Right lung (tissue), 5 donors: ENCODE measurements around the gene SLC35B4. TPM values are rescaled to one million over a fixed set of nuclear protein-coding genes. Genes with fewer than 3 reads are reported as not detected.
"Not testable (repeated sequence)": the region's sequence is repeated elsewhere in the genome, so short reads cannot be mapped to it uniquely, and the experiment has no call there.

Experiments used
- DNase-seq, 2 donors: peaks; one replicate each; pipeline ENCODE4 v3.0.0-alpha.2; 2013
- polyA plus RNA-seq, 5 donors: library from polyadenylated mRNA; unstranded; fragments of 120-200 nt; gene quantifications; one replicate each; pipeline versions ENCODE4 v1.2.1 to v1.2.3, GENCODE V29; 2013; ENCODE audit warnings: inconsistent platforms in 1 of 5, low replicate concordance in 1 of 5; ENCODE audit not compliant: insufficient read length in 5 of 5, insufficient read depth in 1 of 5

The SLC35B4 gene
- polyA plus RNA-seq, 5 donors = 15.3 to 27.5 (median 25.4) TPM

DNA sequence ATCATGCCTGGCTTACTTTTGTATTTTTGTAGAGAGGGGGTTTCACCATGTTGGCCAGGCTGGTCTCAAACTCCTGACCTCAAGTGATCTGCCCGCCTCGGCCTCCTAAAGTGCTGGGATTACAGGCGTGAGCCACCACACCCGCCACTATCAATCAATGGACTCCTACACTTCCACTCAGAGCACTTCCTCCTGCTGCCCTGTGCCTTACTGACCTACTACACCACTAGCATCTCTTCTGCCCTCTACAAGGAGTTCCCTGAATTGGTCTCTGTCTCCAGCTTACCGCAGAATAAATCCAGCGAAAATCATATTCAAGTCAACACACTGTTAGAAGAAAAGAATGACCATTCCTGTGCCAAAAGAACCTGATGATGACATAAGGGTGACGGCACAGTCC lies 20.7 kb downstream of the SLC35B4 start:
- DNase-seq = not testable (repeated sequence)

DNA sequence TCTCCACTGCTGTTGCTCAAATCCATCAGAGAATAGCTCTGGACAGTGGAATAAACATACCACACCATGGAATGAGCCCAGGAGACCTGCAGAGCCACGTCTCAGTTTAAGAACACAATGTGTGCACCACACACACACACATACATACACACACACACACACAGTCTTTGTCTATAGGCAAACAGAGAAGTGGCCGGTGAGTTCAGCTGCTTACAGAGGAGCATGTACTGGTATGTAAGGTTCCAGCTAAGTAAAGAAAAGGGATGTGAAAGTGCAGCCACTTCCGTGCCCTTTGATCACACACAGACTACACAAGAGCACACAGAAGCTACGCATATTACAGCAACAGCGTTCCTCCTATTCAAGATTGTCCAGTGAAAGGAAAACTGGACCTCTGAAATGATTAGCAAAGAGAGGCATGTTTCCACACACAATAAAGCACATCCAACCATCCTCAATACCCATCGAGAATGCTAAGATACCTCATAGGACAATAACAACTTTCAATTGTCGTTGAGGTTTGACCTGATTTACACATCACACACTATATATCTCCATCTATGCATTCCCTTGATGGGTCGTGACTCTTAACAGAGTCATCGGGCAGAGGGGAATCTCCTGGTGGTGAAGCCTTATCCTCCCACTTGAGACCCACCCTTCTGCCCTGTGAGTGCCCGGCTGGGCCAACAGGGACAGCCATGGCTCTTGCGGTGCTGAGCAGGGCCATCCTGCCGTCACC lies 23.6 kb downstream of the SLC35B4 start:
- DNase-seq = no peak

DNA sequence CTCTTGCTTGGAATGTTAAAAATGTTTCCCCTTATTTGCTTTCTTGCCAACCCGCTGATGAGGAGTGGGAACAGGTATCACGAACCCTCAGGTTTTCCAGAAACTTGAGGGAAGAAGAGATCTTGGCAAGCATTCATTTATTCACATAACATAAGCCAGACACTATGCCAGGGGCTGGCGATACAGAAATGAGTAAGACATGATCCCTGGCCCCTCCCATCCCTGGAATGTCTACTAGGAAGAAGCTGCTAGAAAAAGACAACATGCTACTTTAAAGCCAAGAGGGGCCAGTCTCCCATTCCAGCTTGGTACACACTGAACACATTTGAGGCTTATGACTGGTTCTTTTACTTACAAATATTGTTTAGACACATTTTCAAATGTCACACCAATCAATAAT lies 26.4 kb downstream of the SLC35B4 start:
- DNase-seq = no peak

DNA sequence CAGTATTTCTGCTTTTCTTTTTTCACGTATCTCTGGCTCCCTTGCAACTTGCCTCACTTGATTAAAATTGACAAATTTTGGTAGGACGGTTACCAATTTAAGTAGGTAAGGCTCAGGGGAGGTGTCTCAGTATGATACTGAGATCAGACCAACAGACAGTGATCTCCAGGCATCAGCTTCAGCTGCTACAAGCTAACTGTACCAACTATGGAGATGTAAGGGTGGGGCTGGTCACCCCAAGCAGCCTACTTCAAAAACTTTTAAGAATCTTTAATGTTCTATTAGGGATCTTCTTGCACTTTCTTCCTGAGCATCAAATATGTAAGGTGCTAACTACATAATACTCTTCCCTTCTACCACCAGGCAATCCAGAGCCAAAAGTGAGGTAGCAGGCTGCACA lies 26.9 kb downstream of the SLC35B4 start:
- DNase-seq = no peak

GRCh38 chr7:134289423-134289822 lies 27.3 kb downstream of the SLC35B4 start:
- DNase-seq = no peak

- no peak for DNase-seq
Observed at GRCh38 chr7:134287916-134288659, 28.6 kb downstream of the SLC35B4 start.

DNA sequence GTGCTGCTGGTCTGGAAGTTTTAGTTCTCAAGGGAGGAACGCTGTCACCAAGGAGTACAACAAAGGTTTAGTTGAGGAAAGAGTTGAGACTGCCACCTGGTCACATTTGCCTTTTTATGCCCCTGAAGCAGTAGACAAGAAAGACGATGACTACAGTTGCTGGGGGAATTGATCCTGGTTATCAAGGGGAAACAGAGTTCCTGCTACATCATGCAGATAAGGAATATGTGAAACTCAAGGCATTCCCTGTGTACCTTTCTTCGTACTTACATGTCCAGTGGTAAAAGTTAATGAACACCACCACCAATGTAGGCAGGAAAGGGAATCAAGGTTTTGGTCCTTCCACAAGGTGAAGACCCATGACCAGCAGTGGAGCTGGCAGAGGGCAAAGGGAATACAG lies 31.8 kb downstream of the SLC35B4 start:
- DNase-seq = no peak

DNA sequence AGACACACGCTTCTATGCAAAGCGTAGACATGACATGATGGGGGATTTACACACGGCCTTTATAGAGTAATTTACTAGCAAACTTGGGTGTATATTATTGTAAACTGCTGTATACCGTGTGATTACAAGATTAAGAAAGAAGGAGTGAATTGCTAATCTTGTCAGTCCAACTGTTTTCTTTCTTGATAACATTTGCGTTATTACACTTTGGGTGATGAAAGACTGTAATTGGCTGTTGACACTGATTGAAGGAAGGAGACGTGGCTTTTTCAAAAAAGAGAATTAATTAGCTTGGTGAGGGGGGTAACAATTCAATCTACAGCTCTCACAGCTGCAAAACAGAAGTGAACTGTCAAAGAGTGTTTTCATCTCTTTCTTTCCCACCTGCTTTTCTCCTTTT lies 32.7 kb downstream of the SLC35B4 start:
- DNase-seq = no peak

DNA sequence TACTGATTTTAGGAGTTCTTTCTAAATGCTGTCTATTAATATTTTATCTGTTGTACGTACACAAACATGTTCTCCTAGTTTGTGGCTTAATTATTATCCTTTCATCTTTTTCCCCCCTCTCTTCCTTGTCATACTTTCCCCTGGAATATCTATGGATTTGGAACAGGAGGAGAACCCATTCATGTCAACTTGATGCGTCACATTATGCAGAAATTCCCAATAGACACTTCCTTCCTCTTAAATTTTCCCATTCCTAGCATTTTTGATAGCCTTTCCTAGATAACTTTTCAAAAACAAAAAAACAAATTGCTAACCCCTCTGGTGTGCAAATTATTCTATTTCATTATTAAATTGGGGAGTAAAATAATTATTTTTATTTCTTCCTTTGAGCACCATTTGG lies 36.2 kb downstream of the SLC35B4 start:
- DNase-seq = no peak

- no peak for DNase-seq
Observed at GRCh38 chr7:134279898-134280297, 36.8 kb downstream of the SLC35B4 start.

DNA sequence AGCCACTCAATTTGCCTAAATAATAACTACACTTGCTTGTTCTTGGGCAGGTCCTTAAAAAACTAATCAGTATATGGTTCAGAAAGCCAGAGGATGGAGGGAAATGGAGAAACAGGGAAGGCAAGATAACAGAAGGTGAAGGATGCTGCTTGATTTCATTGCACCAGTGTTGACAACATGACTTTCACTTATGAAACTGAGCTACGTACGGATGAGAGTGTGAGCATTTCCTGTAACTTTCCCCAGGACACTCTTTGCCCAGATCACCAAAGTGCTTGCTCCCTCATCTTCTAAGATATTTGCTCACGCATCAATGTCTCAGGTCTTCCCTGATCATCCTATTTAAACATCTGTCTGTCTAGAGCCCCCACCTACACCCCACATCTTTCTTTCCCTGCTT lies 37.4 kb downstream of the SLC35B4 start:
- DNase-seq = no peak

- DNase-seq = no peak
Observed at GRCh38 chr7:134278502-134279153, 38.1 kb downstream of the SLC35B4 start.

DNA sequence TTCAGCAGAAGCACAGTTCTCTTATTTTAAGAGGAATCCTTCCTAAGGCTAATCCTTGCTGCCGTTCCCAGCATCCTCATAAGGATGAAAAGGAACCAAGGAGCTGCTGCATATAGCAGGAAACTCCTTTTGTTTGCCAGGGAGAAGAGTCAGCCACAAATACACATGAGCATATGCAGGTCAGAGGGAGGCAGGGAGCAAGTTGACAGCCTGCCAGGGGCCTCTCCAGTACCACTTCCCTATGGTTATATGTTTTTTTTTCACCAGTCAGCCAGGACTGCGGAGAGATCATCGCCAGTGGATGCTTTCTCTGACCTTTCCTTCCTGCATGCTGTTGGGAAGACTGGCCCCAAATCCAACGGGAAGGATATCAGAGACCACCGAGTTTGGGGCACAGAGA lies 39.8 kb downstream of the SLC35B4 start:
- no peak for DNase-seq

GRCh38 chr7:134262322-134262721 lies 54.4 kb downstream of the SLC35B4 start:
- DNase-seq = no peak

DNA sequence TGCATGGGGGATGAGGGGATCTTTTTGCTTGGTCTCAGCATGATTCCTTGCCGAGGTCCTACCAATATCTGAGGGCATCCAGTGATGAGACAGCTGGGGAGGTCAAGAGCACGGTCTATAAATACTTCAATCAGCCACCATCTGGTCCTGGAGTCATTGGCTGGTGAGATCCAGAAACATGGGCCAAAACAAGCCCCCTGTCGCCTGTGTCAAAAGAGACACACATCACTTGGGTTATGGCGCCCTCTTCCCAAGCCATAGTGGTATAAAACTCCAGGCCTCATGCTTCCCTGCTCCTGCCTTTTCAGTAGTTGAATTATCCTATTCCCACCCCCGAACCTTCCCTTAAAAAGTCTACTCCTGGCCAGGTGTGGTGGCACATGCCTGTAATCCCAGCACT lies 60.9 kb downstream of the SLC35B4 start:
- no peak for DNase-seq

- no peak for DNase-seq
Observed at GRCh38 chr7:134254311-134254710, 62.4 kb downstream of the SLC35B4 start.

- no peak for DNase-seq
Observed at GRCh38 chr7:134248196-134248595, 68.5 kb downstream of the SLC35B4 start.

DNA sequence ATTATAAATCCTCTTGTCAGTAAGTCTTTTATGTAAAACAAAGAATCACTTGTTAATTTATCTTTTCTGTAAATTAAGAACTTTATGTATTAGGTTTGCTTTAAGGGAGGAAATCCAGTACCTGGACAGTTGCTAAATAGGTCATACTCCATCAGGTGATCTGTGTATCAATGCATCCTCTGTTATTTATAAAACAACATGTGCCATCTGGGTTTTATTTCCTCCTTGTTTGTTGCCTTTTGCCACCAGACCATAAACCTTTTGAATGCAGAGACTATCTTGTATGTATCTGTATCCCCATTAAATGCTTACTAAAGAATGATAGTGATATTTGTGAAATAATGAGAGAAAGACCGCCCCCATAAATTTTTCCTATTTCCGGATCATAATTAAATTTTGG lies 70.0 kb downstream of the SLC35B4 start:
- no peak for DNase-seq

DNA sequence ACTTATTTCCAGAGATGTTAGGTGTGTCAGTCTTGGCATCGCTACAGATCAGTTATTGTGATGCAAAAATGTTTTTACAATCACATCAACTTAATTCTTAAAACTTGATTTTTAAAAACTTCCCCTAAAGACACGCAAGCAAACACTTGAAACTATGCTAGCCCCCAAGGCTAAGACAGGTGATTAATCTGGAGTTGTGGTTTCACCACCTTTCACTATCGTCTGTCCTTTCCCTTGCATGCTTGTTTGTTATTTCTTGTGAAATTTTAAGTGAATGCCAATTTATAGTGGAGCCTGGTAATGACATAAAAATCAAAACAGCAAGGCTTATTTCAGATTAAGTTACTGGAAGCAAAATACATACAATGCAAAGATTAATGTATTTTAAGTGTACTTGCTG lies 70.4 kb downstream of the SLC35B4 start:
- DNase-seq = no peak

GRCh38 chr7:134245253-134245652 lies 71.5 kb downstream of the SLC35B4 start:
- no peak for DNase-seq
